ENCODE results near the gene RNF213.
A peak's percentile ranks its signal among the peaks of the same experiment; 100 is the strongest.

Gene RNF213

DNA sequence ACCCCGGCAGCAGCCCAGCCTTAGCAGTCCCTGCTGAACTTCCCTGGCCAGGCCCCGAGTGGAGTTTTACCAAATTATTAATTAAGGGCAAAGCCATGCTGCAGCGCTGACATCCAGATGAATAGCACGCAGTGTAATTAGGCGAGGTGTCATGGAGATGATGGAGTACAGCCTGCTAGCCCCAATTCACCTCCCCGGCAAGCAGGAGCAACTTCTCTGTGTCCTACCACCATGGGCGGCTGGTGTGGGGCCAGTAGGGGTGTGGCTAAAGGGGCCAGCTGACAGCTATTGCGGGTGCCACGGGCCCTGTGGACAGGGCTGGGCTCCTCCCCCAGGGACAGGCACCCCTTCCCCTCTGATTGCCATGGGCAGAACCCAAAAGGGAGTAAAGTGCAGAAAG is 178.8 kb downstream of the RNF213 start:
- TF ChIP-seq TAF1 (IDR thresholded peaks at IDR 0.05; ENCODE audit: borderline replicate concordance, insufficient read depth, low read length) (no peak), REST (IDR thresholded peaks at IDR 0.05; ENCODE audit: insufficient read depth in 1 of 2, low read depth in 2 of 2, low read length in 2 of 2) (no peak), SIN3A (IDR thresholded peaks at IDR 0.05; ENCODE audit: borderline replicate concordance, insufficient read depth, low read length) (no peak), POLR2AphosphoS5 (IDR thresholded peaks at IDR 0.05; ENCODE audit: low read depth, low read length) (no peak), FOXP2 (optimal IDR thresholded peaks at IDR 0.05; ENCODE audit: borderline replicate concordance, extremely low read depth, extremely low read length, insufficient read depth) (no peak)

GRCh38 chr17:80441133-80441578 is 180.5 kb downstream of the RNF213 start:
- no peak for TF ChIP-seq POLR2AphosphoS5 (IDR thresholded peaks at IDR 0.05; ENCODE audit: low read depth, low read length)
- TF ChIP-seq REST (IDR thresholded peaks at IDR 0.05; ENCODE audit: insufficient read depth in 1 of 2, low read depth in 2 of 2, low read length in 2 of 2) = peak; percentile 98 to 99
- no peak for TF ChIP-seq TAF1 (IDR thresholded peaks at IDR 0.05; ENCODE audit: borderline replicate concordance, insufficient read depth, low read length)
- no peak for TF ChIP-seq FOXP2 (optimal IDR thresholded peaks at IDR 0.05; ENCODE audit: borderline replicate concordance, extremely low read depth, extremely low read length, insufficient read depth)
- peak; percentile 43; the same call in 1 of the 2 replicates for TF ChIP-seq SIN3A (IDR thresholded peaks at IDR 0.05; ENCODE audit: borderline replicate concordance, insufficient read depth, low read length)

DNA sequence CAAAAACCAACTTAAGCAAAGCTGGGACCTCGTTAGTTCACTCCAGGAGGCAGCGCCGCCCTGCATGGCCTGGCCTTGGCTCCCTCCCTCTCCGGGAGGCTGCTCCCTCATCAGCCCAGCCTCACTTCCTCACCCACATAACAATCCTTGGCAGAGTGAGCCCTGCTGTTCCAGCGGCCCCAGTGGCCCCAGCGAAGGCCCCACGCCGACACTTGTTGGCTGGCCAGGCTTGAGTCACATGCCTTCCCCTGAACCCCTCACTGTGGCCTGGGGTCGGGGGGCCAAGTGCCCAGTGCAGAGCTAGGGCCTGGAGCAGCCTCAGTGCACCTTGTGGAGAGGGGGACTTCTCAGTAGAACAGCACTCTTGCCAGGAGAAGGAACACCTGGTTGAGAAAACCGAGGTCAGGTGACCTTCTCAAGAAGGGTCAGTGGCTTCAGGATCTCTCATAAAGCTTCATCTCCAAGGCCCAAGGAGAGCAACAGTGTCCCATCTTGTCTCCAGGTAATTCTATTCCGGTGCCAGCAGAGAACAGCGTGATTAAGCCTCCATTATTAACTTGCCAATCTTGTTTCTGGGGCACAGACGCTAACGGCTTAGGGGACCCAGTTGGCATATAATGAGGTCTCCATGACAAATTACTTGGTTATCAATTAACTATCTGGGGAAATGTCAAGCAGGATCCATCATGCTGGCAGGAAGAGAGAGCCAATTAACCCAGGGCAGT is 181.1 kb downstream of the RNF213 start:
- TF ChIP-seq SIN3A (IDR thresholded peaks at IDR 0.05; ENCODE audit: borderline replicate concordance, insufficient read depth, low read length) (no peak), POLR2AphosphoS5 (IDR thresholded peaks at IDR 0.05; ENCODE audit: low read depth, low read length) (no peak), REST (IDR thresholded peaks at IDR 0.05; ENCODE audit: insufficient read depth in 1 of 2, low read depth in 2 of 2, low read length in 2 of 2) (0 out of 4 replicates have a peak, but pooled peaks of 1 of the 2 experiments have one; percentile 25), TAF1 (IDR thresholded peaks at IDR 0.05; ENCODE audit: borderline replicate concordance, insufficient read depth, low read length) (no peak)

DNA sequence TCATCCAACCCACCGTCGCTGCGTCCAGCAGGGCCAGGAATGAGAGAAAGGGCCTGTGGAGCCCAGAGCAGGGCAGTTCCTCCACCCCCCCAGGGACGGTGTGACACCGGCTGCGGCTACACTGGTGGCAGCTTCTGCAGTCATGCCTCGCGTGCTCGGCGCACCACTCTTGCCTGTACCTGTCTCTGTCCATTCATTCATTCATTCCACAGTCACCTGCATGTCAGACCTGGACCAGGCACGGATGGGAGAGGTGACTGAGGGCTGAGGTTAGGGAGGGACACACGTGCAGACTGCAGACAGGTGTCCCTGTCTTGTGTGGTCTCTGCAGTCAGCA is 181.6 kb downstream of the RNF213 start:
- peak; percentile 9 to 24; a peak in 1 of 4 replicates for TF ChIP-seq REST (IDR thresholded peaks at IDR 0.05; ENCODE audit: insufficient read depth in 1 of 2, low read depth in 2 of 2, low read length in 2 of 2)
- no peak for TF ChIP-seq TAF1 (IDR thresholded peaks at IDR 0.05; ENCODE audit: borderline replicate concordance, insufficient read depth, low read length)
- no peak for TF ChIP-seq POLR2AphosphoS5 (IDR thresholded peaks at IDR 0.05; ENCODE audit: low read depth, low read length)
- no peak for TF ChIP-seq SIN3A (IDR thresholded peaks at IDR 0.05; ENCODE audit: borderline replicate concordance, insufficient read depth, low read length)

Measured in PFSK-1 (cell line).